Sigmoid colon (tissue), 4 donors: Measurements from ENCODE around the gene ADARB2.

Experiments
- EP300 ChIP-seq, 4 donors: sonication (generic); formaldehyde crosslinking; IDR thresholded peaks; one replicate each; pipeline ENCODE4 v1.6.1; 2017; ENCODE audit warnings: antibody characterized with exemption in 4 of 4
- POLR2A ChIP-seq, 2 donors: fragments of 450-650 bp; IDR thresholded peaks; one replicate each; pipeline ENCODE4 v1.6.1; 2016; ENCODE audit warnings: antibody characterized with exemption in 2 of 2, mild to moderate bottlenecking in 2 of 2, moderate library complexity in 2 of 2
- POLR2AphosphoS5 ChIP-seq, 4 donors: sonication (generic); formaldehyde crosslinking; IDR thresholded peaks; one replicate each; pipeline ENCODE4 v1.6.1; 2017; ENCODE audit warnings: antibody characterized with exemption in 4 of 4
- TF ChIP-seq, protein P1 (sequence below), 4 experiments: fragments of 450-650 bp in 3 of 4; fragments of 200-600 bp in 1 of 4; IDR thresholded peaks; one replicate each; pipeline ENCODE4 v1.5.1; 2016 to 2019; ENCODE audit warnings: antibody characterized with exemption in 4 of 4, mild to moderate bottlenecking in 3 of 4, moderate library complexity in 2 of 4

DNA sequence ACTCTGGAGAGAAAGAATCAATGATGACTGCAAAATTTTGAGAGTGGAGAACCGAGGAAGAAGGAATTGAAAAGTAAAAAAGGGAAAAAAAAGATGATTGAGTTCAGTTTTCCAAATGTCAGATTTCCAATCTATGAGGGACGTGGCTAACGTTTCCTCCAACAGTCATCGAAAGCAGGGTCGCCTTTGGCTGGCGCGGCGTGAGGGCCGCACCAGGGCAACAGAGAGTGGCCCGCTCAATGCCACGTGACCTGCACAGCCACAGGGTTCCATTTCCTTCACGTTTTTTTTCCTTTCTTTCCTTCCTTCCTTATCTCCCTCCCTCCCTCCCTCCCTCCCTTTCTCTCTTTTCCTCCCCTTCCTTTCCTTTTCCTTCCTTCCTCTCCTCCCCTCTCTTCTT, 579.3 kb downstream of the ADARB2 start:
- TF ChIP-seq, protein P1, sequence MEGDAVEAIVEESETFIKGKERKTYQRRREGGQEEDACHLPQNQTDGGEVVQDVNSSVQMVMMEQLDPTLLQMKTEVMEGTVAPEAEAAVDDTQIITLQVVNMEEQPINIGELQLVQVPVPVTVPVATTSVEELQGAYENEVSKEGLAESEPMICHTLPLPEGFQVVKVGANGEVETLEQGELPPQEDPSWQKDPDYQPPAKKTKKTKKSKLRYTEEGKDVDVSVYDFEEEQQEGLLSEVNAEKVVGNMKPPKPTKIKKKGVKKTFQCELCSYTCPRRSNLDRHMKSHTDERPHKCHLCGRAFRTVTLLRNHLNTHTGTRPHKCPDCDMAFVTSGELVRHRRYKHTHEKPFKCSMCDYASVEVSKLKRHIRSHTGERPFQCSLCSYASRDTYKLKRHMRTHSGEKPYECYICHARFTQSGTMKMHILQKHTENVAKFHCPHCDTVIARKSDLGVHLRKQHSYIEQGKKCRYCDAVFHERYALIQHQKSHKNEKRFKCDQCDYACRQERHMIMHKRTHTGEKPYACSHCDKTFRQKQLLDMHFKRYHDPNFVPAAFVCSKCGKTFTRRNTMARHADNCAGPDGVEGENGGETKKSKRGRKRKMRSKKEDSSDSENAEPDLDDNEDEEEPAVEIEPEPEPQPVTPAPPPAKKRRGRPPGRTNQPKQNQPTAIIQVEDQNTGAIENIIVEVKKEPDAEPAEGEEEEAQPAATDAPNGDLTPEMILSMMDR (IDR thresholded peaks at IDR 0.05) = no peak
- TF ChIP-seq POLR2AphosphoS5 (IDR thresholded peaks at IDR 0.05) (no peak), POLR2A (IDR thresholded peaks at IDR 0.05) (no peak), EP300 (IDR thresholded peaks at IDR 0.05) (no peak)
